HEK293 (cell line): Measurements from ENCODE around the gene IGF2R.

Experiments
- CTCF ChIA-PET: fragments of 350-600 bp; formaldehyde crosslinking; extraction: SDS; loops from one replicate; lab custom pipeline; 2021; ENCODE audit warnings: antibody characterized with exemption; lab: Yijun Ruan, JAX
- POLR2A ChIA-PET: fragments of 300-600 bp; formaldehyde crosslinking; extraction: SDS; loops from one replicate; lab custom pipeline; 2020; ENCODE audit warnings: antibody characterized with exemption, inconsistent platforms; lab: Yijun Ruan, JAX
- H3K27ac ChIP-seq: fragments of 200-500 bp; sonication (Bioruptor generic); 2 replicates; pipeline ENCODE4 v1.5.1; 2014; ENCODE audit warnings: low read depth, low read length, control low read depth, inconsistent platforms; ENCODE audit errors: extremely low read depth
- H3K36me3 ChIP-seq, 2 experiments: fragments of 200-500 bp in 1 of 2; sonication (Bioruptor generic) in 1 of 2; 1 replicate in 1 of 2; 2 replicates in 1 of 2; pipeline ENCODE4 v1.5.1; 2014 to 2017; ENCODE audit warnings: inconsistent platforms in 2 of 2, low read length in 2 of 2; ENCODE audit not compliant: control insufficient read depth in 2 of 2, insufficient read depth in 1 of 2
- H3K4me1 ChIP-seq: fragments of 200-500 bp; sonication (Bioruptor generic); 2 replicates; pipeline ENCODE4 v1.5.1; 2014; ENCODE audit warnings: mild to moderate bottlenecking, low read length, inconsistent platforms; ENCODE audit not compliant: control insufficient read depth, insufficient read depth
- H3K4me3 ChIP-seq: 2 replicates; pipeline ENCODE4 v1.5.1; 2011; ENCODE audit warnings: low read depth, mild to moderate bottlenecking, control low read depth, low read length, moderate library complexity
- H3K9me3 ChIP-seq: fragments of 200-500 bp; sonication (Bioruptor generic); 2 replicates; pipeline ENCODE4 v1.5.1; 2014; ENCODE audit warnings: low read depth, low read length, inconsistent platforms; ENCODE audit not compliant: control insufficient read depth, insufficient read depth
- GLI2 ChIP-seq: fragments of 450-650 bp; formaldehyde crosslinking; IDR thresholded peaks from 2 replicates; pipeline ENCODE4; 2017; ENCODE audit warnings: missing biosample characterization, missing genetic modification characterization, low read depth, borderline replicate concordance
- OSR2 ChIP-seq: fragments of 450-650 bp; formaldehyde crosslinking; IDR thresholded peaks from 2 replicates; pipeline ENCODE4 v1.5.1; 2016; ENCODE audit warnings: missing biosample characterization, missing genetic modification characterization
- SCRT1 ChIP-seq: fragments of 450-650 bp; formaldehyde crosslinking; IDR thresholded peaks from 2 replicates; pipeline ENCODE4 v1.5.1; 2016; ENCODE audit warnings: missing biosample characterization, missing genetic modification characterization, borderline replicate concordance
- ZBTB10 ChIP-seq: fragments of 450-650 bp; formaldehyde crosslinking; IDR thresholded peaks from 2 replicates; pipeline ENCODE4 v1.5.1; 2016; ENCODE audit warnings: missing biosample characterization, missing genetic modification characterization
- ZBTB6 ChIP-seq: fragments of 450-650 bp; formaldehyde crosslinking; IDR thresholded peaks from 2 replicates; pipeline ENCODE4 v1.5.1; 2017; ENCODE audit warnings: missing biosample characterization, missing genetic modification characterization
- ZEB2 ChIP-seq: fragments of 450-650 bp; formaldehyde crosslinking; IDR thresholded peaks from 2 replicates; pipeline ENCODE4 v1.5.1; 2016; ENCODE audit warnings: missing biosample characterization, missing genetic modification characterization
- ZNF112 ChIP-seq: fragments of 450-650 bp; formaldehyde crosslinking; IDR thresholded peaks from 2 replicates; pipeline ENCODE4 v1.5.0; 2017; ENCODE audit warnings: missing biosample characterization, missing genetic modification characterization
- ZNF335 ChIP-seq: fragments of 450-650 bp; formaldehyde crosslinking; conservative IDR thresholded peaks from 2 replicates; pipeline ENCODE4 v1.5.1; 2016; ENCODE audit warnings: missing biosample characterization, missing genetic modification characterization
- ZNF391 ChIP-seq: fragments of 450-650 bp; formaldehyde crosslinking; IDR thresholded peaks from 2 replicates; pipeline ENCODE4 v1.5.1; 2016; ENCODE audit warnings: low read depth, missing biosample characterization, missing genetic modification characterization, borderline replicate concordance
- ZNF426 ChIP-seq: fragments of 450-650 bp; formaldehyde crosslinking; IDR thresholded peaks from 2 replicates; pipeline ENCODE4 v1.5.1; 2017; ENCODE audit warnings: missing biosample characterization, missing genetic modification characterization, mild to moderate bottlenecking, inconsistent platforms, moderate library complexity
- ZNF529 ChIP-seq: fragments of 450-650 bp; formaldehyde crosslinking; IDR thresholded peaks from 2 replicates; pipeline ENCODE4 v1.5.1; 2017; ENCODE audit warnings: missing genetic modification characterization, missing biosample characterization; ENCODE audit not compliant: insufficient replicate concordance
- ZNF596 ChIP-seq: fragments of 450-650 bp; IDR thresholded peaks from 2 replicates; pipeline ENCODE4 v1.5.0; 2018; ENCODE audit warnings: missing biosample characterization, mild to moderate bottlenecking, missing genetic modification characterization, moderate library complexity
- ZNF623 ChIP-seq: fragments of 450-650 bp; formaldehyde crosslinking; IDR thresholded peaks from 2 replicates; pipeline ENCODE4 v1.5.1; 2016; ENCODE audit warnings: missing biosample characterization, missing genetic modification characterization
- ZNF629 ChIP-seq: fragments of 450-650 bp; formaldehyde crosslinking; IDR thresholded peaks from 2 replicates; pipeline ENCODE4 v1.5.1; 2017; ENCODE audit warnings: missing biosample characterization, missing genetic modification characterization
- ZSCAN5A ChIP-seq: fragments of 450-650 bp; formaldehyde crosslinking; IDR thresholded peaks from 2 replicates; pipeline ENCODE4 v1.5.1; 2016; ENCODE audit warnings: missing biosample characterization, missing genetic modification characterization
- TF ChIP-seq, protein P1 (sequence below): fragments of 450-650 bp; formaldehyde crosslinking; IDR thresholded peaks from 2 replicates; pipeline ENCODE4 v1.5.1; 2016; ENCODE audit warnings: missing biosample characterization, missing genetic modification characterization
- TF ChIP-seq, protein P2 (sequence below): fragments of 450-650 bp; formaldehyde crosslinking; IDR thresholded peaks from 2 replicates; pipeline ENCODE4 v1.5.1; 2016; ENCODE audit warnings: missing biosample characterization, missing genetic modification characterization
- TF ChIP-seq, protein P3 (sequence below): fragments of 450-650 bp; formaldehyde crosslinking; IDR thresholded peaks from 2 replicates; pipeline ENCODE4 v1.5.1; 2016; ENCODE audit warnings: missing biosample characterization, missing genetic modification characterization

IGF2R gene

GRCh38 chr6:159992366-159992765 is 23.5 kb downstream of the IGF2R start (continued):
- TF ChIP-seq ZBTB10: no peak

GRCh38 chr6:159995405-159995804 is 26.5 kb downstream of the IGF2R start:
- POLR2A ChIA-PET: no interaction called here
- Histone ChIP-seq H3K9me3 (no peaks in the 10 kb centered on the region), H3K27ac (no peak overlapping the region), H3K4me3 (no peak overlapping the region), H3K36me3 (peaks cover 0 to 61% of the 10 kb centered on the region in 2 experiments; a peak in 1 of 3 replicates), H3K4me1 (no peaks in the 10 kb centered on the region)
- CTCF ChIA-PET: interaction anchor here (1.0 kb wide), 1 partner anchor 13 kb away, joined by 3 read pairs; no protein-coding TSS in a partner anchor
- no peak for TF ChIP-seq OSR2 (tag by site-specific recombination)
- TF ChIP-seq, protein P1, sequence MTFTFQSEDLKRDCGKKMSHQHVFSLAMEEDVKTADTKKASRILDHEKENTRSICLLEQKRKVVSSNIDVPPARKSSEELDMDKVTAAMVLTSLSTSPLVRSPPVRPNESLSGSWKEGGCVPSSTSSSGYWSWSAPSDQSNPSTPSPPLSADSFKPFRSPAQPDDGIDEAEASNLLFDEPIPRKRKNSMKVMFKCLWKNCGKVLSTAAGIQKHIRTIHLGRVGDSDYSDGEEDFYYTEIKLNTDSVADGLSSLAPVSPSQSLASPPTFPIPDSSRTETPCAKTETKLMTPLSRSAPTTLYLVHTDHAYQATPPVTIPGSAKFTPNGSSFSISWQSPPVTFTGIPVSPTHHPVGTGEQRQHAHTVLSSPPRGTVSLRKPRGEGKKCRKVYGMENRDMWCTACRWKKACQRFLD (tag by site-specific recombination): no peak
- no peak for TF ChIP-seq ZNF112 (tag by site-specific recombination)
- TF ChIP-seq ZNF629: no peak

GRCh38 chr6:159996087-159996622 is 27.3 kb downstream of the IGF2R start:
- Histone ChIP-seq H3K4me3 (no peak overlapping the region), H3K9me3 (no peaks in the 10 kb centered on the region), H3K27ac (no peak overlapping the region), H3K4me1 (no peaks in the 10 kb centered on the region), H3K36me3 (peaks cover 0 to 62% of the 10 kb centered on the region in 2 experiments; a peak in 1 of 3 replicates)
- TF ChIP-seq ZEB2 (no peak), ZNF623 (no peak), ZNF391 (tag by site-specific recombination) (no peak), ZNF426 (tag by site-specific recombination) (no peak), ZNF335 (no peak), ZNF529 (tag by site-specific recombination) (no peak), GLI2 (tag by site-specific recombination) (no peak), ZSCAN5A (tag by site-specific recombination) (no peak), SCRT1 (tag by site-specific recombination) (no peak), ZBTB6 (tag by site-specific recombination) (no peak), ZNF596 (tag by site-specific recombination) (no peak)
- TF ChIP-seq, protein P2, sequence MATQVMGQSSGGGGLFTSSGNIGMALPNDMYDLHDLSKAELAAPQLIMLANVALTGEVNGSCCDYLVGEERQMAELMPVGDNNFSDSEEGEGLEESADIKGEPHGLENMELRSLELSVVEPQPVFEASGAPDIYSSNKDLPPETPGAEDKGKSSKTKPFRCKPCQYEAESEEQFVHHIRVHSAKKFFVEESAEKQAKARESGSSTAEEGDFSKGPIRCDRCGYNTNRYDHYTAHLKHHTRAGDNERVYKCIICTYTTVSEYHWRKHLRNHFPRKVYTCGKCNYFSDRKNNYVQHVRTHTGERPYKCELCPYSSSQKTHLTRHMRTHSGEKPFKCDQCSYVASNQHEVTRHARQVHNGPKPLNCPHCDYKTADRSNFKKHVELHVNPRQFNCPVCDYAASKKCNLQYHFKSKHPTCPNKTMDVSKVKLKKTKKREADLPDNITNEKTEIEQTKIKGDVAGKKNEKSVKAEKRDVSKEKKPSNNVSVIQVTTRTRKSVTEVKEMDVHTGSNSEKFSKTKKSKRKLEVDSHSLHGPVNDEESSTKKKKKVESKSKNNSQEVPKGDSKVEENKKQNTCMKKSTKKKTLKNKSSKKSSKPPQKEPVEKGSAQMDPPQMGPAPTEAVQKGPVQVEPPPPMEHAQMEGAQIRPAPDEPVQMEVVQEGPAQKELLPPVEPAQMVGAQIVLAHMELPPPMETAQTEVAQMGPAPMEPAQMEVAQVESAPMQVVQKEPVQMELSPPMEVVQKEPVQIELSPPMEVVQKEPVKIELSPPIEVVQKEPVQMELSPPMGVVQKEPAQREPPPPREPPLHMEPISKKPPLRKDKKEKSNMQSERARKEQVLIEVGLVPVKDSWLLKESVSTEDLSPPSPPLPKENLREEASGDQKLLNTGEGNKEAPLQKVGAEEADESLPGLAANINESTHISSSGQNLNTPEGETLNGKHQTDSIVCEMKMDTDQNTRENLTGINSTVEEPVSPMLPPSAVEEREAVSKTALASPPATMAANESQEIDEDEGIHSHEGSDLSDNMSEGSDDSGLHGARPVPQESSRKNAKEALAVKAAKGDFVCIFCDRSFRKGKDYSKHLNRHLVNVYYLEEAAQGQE: no peak
- TF ChIP-seq, protein P3, sequence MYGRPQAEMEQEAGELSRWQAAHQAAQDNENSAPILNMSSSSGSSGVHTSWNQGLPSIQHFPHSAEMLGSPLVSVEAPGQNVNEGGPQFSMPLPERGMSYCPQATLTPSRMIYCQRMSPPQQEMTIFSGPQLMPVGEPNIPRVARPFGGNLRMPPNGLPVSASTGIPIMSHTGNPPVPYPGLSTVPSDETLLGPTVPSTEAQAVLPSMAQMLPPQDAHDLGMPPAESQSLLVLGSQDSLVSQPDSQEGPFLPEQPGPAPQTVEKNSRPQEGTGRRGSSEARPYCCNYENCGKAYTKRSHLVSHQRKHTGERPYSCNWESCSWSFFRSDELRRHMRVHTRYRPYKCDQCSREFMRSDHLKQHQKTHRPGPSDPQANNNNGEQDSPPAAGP (tag by site-specific recombination): no peak
- CTCF ChIA-PET: interaction anchor here (1.0 kb wide), 1 partner anchor 14 kb away, joined by 3 read pairs; no protein-coding TSS in a partner anchor
- POLR2A ChIA-PET: no interaction called here
